ENCODE measurements around the gene GPR151. TPM values are rescaled to one million over a fixed set of nuclear protein-coding genes. Genes with fewer than 3 reads are reported as not detected.

Gene GPR151
- total and polyA plus RNA-seq, 9 of the 15 experiments (the other 6 are each of a cell fraction or from before 2014, with no cell fraction given) = 0.06 TPM; not detected in 8

DNA sequence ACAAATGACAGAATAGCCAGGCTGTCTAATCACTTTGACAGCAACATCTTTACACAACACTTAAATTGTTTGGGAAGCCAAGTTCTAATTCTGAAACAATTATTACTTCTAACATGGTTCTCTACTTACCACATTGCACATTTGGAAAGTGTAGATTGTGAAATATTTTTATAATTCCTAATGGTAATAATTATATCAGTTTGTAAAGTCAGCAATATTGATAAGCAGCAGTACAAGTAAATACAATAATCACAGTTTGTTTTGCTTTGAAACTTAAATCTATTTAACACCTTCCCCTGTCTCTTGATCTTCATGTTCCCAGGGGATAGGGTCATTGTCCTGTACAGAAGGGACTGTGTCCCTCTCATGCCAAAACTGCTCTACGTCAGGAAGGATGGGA, 1.4 kb downstream of the GPR151 start:
- in situ Hi-C loops (cut with MboI) = no loop called here
- FAIRE-seq = no peak
- Histone ChIP-seq H3K4me1 (replicated peaks in 1 of 2; ENCODE audit: control insufficient read depth in 2 of 2, insufficient read depth in 2 of 2, low read length in 2 of 2) (no peaks in the 10 kb centered on the region), H3K79me2 (ENCODE audit: control insufficient read depth, insufficient read depth, low read length) (no peaks in the 10 kb centered on the region), H3K9me3 (replicated peaks; ENCODE audit: control insufficient read depth, insufficient read depth, low read depth, low read length) (no peaks in the 10 kb centered on the region), H3K4me3 (no peak overlapping the region), H3K27me3 (ENCODE audit: control insufficient read depth in 2 of 2, insufficient read depth in 2 of 2, low read length in 2 of 2) (no peaks in the 10 kb centered on the region; a peak in 1 of 5 replicates), H3K9me1 (ENCODE audit: control insufficient read depth, insufficient read depth, low read length) (no peaks in the 10 kb centered on the region), H2AFZ (ENCODE audit: low read depth, low read length) (no peak overlapping the region), H3K27ac (ENCODE audit: extremely low read depth, low read depth, low read length) (no peak overlapping the region), H3K4me2 (ENCODE audit: insufficient read depth, low read length) (no peak overlapping the region), H4K20me1 (replicated peaks; ENCODE audit: control insufficient read depth, insufficient read depth, low read length) (no peaks in the 10 kb centered on the region), H3K36me3 (ENCODE audit: control insufficient read depth, insufficient read depth, low read length) (peaks cover 29% of the 10 kb centered on the region; the same call in 2 of the 3 replicates), H3K9ac (ENCODE audit: insufficient read depth in 1 of 2, low read depth in 2 of 2, low read length in 2 of 2) (no peak overlapping the region)
- ChIA-PET POLR2A (no interaction called here), CTCF (ENCODE audit: low intra/inter-chr PET ratio) (no interaction called here)
- intact Hi-C loops (cut with micrococcal nuclease) = no loop called here
- TF ChIP-seq C11orf30 (IDR thresholded peaks at IDR 0.05; ENCODE audit: low read depth) = peak; percentile 61
- TF ChIP-seq POLR2AphosphoS2 (IDR thresholded peaks at IDR 0.05; ENCODE audit: low read length) = 0 out of 2 replicates have a peak, but pooled peaks have one; percentile 32
- TF ChIP-seq NR2C1 (IDR thresholded peaks at IDR 0.05) = no peak
- TF ChIP-seq NR2C1 (tag; IDR thresholded peaks at IDR 0.05) = no peak
- no peak for TF ChIP-seq YY1 (IDR thresholded peaks at IDR 0.05; ENCODE audit: borderline replicate concordance in 1 of 3, control insufficient read depth in 1 of 3, extremely low read depth in 1 of 3, insufficient read depth in 3 of 3, insufficient read length in 1 of 3, insufficient replicate concordance in 2 of 3, low read depth in 1 of 3, low read length in 2 of 3)
- TF ChIP-seq CEBPG (CRISPR knock-in tag; IDR thresholded peaks at IDR 0.05) = no peak
- TF ChIP-seq CEBPG (tag; conservative IDR thresholded peaks at IDR 0.05 in 1 of 2, IDR thresholded peaks at IDR 0.05 in 1 of 2) = peak in 1 of 2 experiments; percentile 26; a peak in 1 of 4 replicates
- peak; percentile 84 for TF ChIP-seq ZNF316 (IDR thresholded peaks at IDR 0.05)
- no peak for TF ChIP-seq USF1 (CRISPR knock-in tag; IDR thresholded peaks at IDR 0.05)
- TF ChIP-seq MAFG (tag; conservative IDR thresholded peaks at IDR 0.05) = peak; percentile 41; the same call in 1 of the 2 replicates
- peak; percentile 6 for TF ChIP-seq MAFF (IDR thresholded peaks at IDR 0.05; ENCODE audit: low read length)
- no TSS peak for BruUV-seq (replicated peaks)
- no peak for ATAC-seq
- DNase-seq (ENCODE audit: extremely low read depth in 1 of 4, low spot score in 3 of 4) = no peak
- WGBS (ENCODE audit: insufficient coverage, low coverage, missing lambda C conversion rate) = 57% methylated on average over 1 of the region's 1 CpG

Measured in K562 (cell line).